EL (cell line): ENCODE results near the gene ITGAV.
"Not testable (repeated sequence)": the region's sequence is repeated elsewhere in the genome, so short reads cannot be mapped to it uniquely, and the experiment has no call there.

Experiments used
- DNase-seq: peaks from one replicate; pipeline ENCODE4 v3.0.0-alpha.2; 2016

The ITGAV gene

GRCh38 chr2:186589612-186590349 lies at the start of gene ITGAV:
ITGAV (plus strand) TSS chr2:186590056; CDS start chr2:186590339, 283 bp downstream.
- DNase-seq = peak; percentile 94

- DNase-seq = no peak
Observed at GRCh38 chr2:186540941-186541340, 48.9 kb upstream of the ITGAV start.

GRCh38 chr2:186542002-186542401 lies 47.9 kb upstream of the ITGAV start:
- DNase-seq = no peak

- DNase-seq = peak; percentile 50
Observed at GRCh38 chr2:186543561-186544131, 46.2 kb upstream of the ITGAV start.

- peak; percentile 93 for DNase-seq
Observed at GRCh38 chr2:186544255-186544675, 45.6 kb upstream of the ITGAV start.

GRCh38 chr2:186546846-186547245 lies 43.0 kb upstream of the ITGAV start:
- peak; percentile 38 for DNase-seq

GRCh38 chr2:186551323-186552050 lies 38.4 kb upstream of the ITGAV start:
- no peak for DNase-seq

GRCh38 chr2:186554429-186554828 lies 35.4 kb upstream of the ITGAV start:
- DNase-seq = no peak

GRCh38 chr2:186554850-186555671 lies 34.8 kb upstream of the ITGAV start:
- no peak for DNase-seq

- no peak for DNase-seq
Observed at GRCh38 chr2:186558512-186559276, 31.2 kb upstream of the ITGAV start.

GRCh38 chr2:186559370-186559769 lies 30.5 kb upstream of the ITGAV start:
- DNase-seq = no peak

GRCh38 chr2:186559848-186560247 lies 30.0 kb upstream of the ITGAV start:
- DNase-seq = no peak

GRCh38 chr2:186560254-186560653 lies 29.6 kb upstream of the ITGAV start:
- DNase-seq = no peak

- no peak for DNase-seq
Observed at GRCh38 chr2:186561467-186562208, 28.2 kb upstream of the ITGAV start.

- DNase-seq = no peak
Observed at GRCh38 chr2:186562209-186562578, 27.7 kb upstream of the ITGAV start.

GRCh38 chr2:186568600-186568999 lies 21.3 kb upstream of the ITGAV start:
- not testable (repeated sequence) for DNase-seq

- not testable (repeated sequence) for DNase-seq
Observed at GRCh38 chr2:186569127-186569526, 20.7 kb upstream of the ITGAV start.

GRCh38 chr2:186569897-186570296 lies 20.0 kb upstream of the ITGAV start:
- DNase-seq = no peak

- DNase-seq = peak; percentile 77
Observed at GRCh38 chr2:186570604-186571003, 19.3 kb upstream of the ITGAV start.

GRCh38 chr2:186572705-186573104 lies 17.2 kb upstream of the ITGAV start:
- DNase-seq = no peak

GRCh38 chr2:186573531-186573930 lies 16.3 kb upstream of the ITGAV start:
- no peak for DNase-seq

GRCh38 chr2:186575302-186575701 lies 14.6 kb upstream of the ITGAV start:
- peak; percentile 96 for DNase-seq
